ENCODE results near the gene ADK. TPM values are rescaled to one million over a fixed set of nuclear protein-coding genes. Genes with fewer than 3 reads are reported as not detected.
"Not testable (repeated sequence)": the region's sequence is repeated elsewhere in the genome, so short reads cannot be mapped to it uniquely, and the experiment has no call there.

The ADK gene
- total RNA-seq, 1 experiment from 2014 or later, result 51.4 TPM

DNA sequence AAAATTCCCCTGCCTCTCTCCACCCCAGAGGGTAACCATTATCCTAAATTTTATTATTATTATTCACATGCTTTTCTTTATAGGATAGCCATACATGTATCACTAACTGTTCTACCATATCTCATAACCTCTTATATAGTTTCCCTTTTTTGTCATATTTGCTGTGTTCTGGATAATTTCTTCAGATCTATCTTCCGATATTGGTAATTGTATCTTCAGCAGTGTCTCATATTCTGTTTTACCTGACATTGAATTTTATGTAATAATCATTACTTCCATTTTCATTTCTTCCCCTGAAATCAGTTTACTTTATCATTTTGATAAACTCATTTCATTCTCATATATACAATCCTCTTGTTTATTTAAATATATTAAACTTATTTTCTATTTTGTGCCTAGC lies 273.5 kb downstream of the ADK start:
- no peak for DNase-seq (ENCODE audit: low spot score)

DNA sequence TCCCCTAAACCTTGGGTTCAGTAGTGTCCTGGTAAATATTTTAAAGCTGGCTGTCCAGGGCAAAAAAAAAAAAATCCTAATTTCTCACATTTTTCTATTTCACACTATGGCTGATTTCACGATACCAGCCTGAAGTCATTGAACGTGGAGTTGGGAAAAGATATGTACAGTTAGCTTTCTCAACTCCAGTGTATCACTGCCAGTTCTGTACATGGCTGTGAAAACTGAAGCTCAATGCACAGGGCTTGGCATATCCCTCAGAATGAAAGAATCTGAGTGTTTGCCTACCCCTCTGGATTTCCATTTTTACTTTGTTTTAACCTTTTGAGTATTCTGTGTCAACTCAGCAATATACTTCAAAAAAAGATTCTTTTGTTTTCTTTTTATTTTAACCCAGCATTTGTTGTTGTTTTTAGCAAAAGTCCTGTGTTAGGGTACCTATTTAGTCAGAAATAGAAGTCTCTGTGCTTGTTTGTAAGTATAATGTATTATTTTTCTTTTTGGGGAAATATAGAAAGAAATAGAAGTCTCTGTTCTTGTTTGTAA lies 274.5 kb downstream of the ADK start:
- DNase-seq (ENCODE audit: low spot score), result no peak

- no peak for DNase-seq (ENCODE audit: low spot score)
Measured at GRCh38 chr10:74431816-74432215, 280.8 kb downstream of the ADK start.

- DNase-seq (ENCODE audit: low spot score), result peak; percentile 11
Measured at GRCh38 chr10:74432841-74433594, 282.0 kb downstream of the ADK start.

DNA sequence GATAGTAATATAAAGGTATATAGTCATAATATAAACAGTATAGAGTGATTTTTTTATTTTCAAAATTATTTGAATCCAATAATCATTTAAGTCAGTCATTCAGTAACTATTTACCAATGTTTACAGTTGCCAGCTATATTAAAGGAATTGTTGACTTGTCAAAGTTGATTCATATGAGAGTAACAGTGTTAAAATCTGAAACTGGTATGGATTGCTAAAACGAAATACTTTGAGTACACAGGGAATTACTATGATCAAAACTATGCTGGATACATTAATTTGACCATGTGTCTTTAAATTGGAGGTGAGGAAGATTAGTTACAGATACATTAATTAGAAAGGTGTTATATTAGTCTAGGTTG lies 282.6 kb downstream of the ADK start:
- no peak for DNase-seq (ENCODE audit: low spot score)

DNA sequence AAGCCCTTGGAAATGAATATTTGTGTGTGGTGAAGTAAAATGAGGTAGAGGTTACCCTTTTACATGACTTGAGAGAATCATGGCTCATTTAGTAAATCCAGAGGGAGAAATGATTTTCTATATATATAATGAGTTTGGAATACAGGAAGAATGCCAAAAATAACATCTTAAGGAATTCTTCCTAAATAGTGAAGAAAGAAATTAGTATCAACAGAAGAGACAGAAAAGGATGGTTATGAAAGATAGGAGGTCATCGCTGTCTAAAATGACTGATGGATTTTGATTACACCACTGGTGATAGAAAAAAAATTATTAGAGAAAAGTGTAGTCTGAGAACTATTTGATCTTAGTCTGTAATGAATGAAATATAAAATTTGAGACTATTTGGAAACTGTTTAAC lies 283.0 kb downstream of the ADK start:
- no peak for DNase-seq (ENCODE audit: low spot score)

DNA sequence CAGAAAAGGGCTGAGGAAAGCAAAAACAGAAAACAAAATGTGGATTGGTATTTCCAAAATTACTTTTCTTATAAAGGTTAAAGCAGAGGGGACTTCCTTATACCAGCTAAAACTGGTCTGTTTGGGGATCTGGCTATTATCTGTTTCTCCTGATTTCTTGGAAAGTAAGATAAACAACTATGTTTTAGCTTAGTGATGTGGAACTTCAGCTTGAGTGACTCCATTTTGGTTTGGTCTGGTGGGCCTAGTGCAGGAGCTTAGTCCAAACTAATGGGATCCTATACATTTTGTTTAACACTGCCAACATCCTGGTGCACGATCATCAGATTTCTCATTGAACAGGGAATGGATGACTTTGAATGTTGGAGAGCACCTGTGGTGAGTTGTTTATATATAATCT lies 283.5 kb downstream of the ADK start:
- no peak for DNase-seq (ENCODE audit: low spot score)

DNA sequence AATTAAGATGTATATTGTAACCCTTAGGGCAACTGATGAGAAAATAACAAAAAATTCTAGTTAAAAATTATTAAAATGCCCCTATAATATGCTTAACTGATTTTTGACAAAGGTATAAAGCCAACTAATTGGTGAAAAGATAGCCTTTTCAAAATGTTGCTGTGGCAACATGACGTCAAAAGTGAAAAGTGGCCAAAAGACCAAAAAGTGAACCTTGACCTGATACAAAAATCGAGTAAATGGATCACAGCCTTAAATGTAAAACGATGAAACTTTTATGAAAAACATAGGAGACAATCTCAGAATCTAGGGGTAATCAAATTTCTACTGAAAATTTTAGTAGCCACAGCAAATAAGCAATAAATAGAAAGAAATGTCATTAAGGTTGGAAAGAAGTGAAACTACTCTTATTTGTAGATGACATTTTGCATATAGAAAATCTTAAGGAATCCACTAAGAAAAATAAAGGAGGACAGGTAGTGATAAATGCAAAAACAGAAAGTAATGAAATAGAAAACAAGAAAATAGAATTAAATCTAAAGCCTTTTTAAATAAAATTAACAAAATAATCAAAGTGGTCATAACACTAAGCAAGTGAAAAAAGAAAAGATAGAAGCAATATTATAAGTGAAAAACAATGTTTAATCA lies 285.6 kb downstream of the ADK start:
- no peak for DNase-seq (ENCODE audit: low spot score)

- DNase-seq (ENCODE audit: low spot score), result peak; percentile 9
Measured at GRCh38 chr10:74437822-74438221, 286.8 kb downstream of the ADK start.

GRCh38 chr10:74439213-74439612 lies 288.2 kb downstream of the ADK start:
- peak; percentile 6 for DNase-seq (ENCODE audit: low spot score)

DNA sequence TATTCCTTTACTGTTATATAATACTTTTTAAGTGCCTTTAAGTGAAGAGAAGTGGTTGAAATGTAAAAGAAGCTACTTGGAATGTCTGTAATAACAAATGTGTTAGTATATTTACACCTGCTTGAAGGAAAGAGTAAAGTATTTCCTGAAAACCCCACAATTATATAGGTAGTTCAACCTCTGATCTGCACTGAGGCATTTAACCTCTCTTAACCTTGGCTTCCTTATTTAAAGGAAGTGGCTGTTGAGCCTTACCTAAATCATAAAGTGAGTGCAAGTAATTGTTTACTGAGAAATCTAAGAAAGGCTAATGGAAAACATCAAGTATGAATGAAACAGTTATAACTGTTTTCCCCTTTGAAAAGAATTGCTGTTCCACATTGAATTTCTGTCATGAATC lies 294.5 kb downstream of the ADK start:
- DNase-seq (ENCODE audit: low spot score), result no peak

DNA sequence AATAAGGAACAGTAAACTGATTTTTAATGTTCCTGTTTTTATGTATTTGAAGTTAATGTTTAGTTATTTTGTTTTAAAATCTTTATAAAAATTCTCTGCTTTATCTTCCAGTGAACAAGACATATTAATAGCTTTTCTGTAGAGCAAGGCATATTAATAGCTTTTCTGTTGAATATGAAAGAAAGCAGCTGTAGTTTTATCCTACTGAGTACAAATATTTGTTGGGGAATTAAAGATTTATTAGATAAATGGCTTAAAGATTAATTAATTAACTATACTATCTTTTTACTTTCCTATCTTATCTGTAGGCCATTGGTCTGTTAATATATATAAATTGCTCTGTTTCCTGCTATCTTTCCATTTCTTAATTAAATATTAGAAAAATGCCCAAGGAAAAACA lies 299.6 kb downstream of the ADK start:
- DNase-seq (ENCODE audit: low spot score), result no peak

- no peak for DNase-seq (ENCODE audit: low spot score)
Measured at GRCh38 chr10:74451127-74451829, 300.3 kb downstream of the ADK start.

DNA sequence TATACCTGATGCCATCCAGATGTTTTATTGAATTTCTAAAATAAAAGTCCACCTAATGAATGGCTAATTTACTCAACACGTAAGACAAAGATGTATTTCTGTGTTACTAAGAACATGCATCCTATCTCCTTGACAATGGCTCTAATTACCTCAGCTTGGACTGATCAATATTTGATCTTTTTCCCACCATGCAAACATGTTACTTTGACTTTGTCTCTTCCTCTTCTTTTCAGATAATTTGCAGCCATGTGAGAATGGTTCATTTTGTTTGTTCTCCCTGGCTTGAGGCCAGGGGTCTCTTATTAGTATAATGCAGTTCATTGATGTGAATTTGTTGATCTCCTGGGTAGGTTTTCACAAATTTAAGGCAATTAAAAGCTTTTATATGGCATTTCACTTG lies 302.1 kb downstream of the ADK start:
- DNase-seq (ENCODE audit: low spot score), result no peak

- not testable (repeated sequence) for DNase-seq (ENCODE audit: low spot score)
Measured at GRCh38 chr10:74457478-74457877, 306.5 kb downstream of the ADK start.

DNA sequence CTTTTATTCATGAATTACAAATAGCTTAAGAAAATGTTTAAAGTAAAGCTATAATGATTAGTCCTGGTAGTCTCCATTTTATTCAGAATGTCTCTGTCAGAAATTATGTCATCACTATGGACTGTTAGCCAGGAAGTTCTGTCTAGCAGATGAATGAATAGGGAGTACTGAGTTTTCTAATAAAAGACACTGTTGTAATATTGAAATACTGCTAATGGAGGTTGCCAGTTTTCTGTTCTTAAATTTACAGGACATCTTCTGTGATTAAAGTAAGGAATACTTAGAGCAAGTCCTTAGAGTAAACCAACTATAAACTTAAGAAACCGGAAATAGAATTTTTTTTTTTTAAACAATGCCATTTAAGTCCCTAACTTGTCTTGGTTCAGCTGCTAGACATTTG lies 309.8 kb downstream of the ADK start:
- no peak for DNase-seq (ENCODE audit: low spot score)

DNA sequence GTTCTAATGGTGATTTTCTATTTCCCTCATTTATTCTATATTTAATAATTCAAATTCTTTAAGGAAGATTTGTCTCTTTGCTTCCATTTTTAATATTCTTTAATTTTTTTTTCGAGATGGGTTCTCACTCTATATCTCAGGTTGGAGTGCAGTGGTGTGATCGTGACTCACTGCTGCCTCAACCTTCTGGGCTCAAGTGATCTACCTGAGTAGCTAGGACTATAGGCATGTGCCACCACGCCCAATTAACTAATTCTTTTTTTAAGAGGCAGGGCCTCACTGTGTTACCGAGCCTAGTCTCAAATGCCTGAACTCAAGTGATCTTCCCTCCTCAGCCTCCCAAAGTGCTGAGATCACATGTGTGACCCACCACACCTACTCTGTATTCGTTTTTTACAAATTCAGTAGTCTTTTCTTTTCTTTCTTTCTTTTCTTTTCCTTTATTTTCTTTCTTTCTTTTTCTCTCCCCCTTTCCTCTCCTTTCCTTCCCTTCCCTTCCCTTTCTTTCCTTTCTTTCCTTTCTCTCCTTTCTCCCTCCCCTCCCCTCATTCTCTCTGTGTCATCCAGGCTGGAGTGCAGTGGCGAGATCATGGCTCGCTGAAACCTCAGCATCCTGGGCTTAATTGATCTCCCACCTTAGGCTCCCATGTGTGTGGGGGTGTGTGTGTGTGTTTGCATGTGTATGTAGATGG lies 323.1 kb downstream of the ADK start:
- DNase-seq (ENCODE audit: low spot score), result no peak

DNA sequence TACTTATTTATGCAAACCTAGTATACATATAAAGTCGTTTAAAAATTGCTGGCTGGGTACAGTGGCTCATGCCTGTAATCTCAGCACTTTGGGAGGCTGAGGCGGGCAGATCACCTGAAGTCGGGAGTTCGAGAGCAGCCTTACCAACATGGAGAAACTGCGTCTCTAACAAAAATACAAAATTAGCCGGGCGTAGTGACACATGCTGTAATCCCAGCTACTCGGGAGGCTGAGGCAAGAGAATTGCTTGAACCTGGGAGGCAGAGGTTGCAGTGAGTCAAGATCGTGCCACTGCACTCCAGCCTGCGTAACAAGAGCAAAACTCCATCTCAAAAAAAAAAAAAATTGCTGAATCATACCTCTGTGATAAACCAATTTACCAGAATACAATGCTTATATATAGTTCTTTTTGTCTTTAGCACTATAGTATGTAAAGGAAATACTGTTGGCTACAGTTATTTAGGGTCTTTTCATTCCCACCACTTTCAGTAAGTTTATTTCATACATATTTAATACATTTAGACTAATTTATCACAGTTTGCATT lies 325.2 kb downstream of the ADK start:
- DNase-seq (ENCODE audit: low spot score), result not testable (repeated sequence)

GRCh38 chr10:74480778-74481177 lies 329.8 kb downstream of the ADK start:
- no peak for DNase-seq (ENCODE audit: low spot score)

GRCh38 chr10:74483356-74483755 lies 332.3 kb downstream of the ADK start:
- no peak for DNase-seq (ENCODE audit: low spot score)

DNA sequence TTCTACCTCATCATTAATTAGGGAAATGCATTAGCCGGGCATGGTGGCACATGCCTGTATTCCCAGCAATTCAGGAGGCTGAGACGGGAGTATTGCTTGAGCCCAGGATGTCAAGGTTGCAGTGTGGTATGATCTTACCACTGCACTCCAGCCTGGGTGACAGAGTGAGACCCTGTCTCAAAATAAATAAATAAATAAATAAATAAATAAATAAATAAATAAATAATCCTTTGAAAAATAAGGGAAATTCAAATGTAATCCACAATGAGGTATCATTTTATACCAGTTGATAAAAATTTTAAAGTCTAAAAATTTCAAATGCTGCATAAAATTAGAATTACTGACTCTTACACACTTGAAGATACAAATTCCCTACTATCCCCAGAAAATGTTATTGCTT lies 334.3 kb downstream of the ADK start:
- no peak for DNase-seq (ENCODE audit: low spot score)

GRCh38 chr10:74486659-74487058 lies 335.6 kb downstream of the ADK start:
- no peak for DNase-seq (ENCODE audit: low spot score)
